ELR (cell line): ENCODE data around the gene PARD6G.
A peak's percentile ranks its signal among the peaks of the same experiment; 100 is the strongest.

Experiments used
- DNase-seq: peaks from one replicate; pipeline ENCODE4 v3.0.0-alpha.2; 2015; ENCODE audit warnings: low read depth

PARD6G gene

DNA sequence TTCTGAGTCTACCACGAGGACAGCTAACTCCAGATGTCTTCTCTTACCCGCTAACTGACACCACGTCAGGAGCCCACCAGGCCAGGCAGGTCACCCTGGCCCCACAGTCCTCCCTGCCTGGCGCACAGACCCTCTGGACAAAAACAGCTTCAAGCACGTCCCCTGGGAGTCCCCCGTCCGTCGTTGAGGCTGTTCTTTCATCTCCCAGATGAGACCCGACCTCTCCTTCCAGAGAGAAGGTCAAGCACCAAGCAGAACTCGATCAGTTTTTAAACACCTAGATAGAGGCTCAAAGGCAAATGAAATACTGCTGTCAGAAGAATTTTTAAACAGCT, 57.8 kb downstream of the PARD6G start:
- no peak for DNase-seq

DNA sequence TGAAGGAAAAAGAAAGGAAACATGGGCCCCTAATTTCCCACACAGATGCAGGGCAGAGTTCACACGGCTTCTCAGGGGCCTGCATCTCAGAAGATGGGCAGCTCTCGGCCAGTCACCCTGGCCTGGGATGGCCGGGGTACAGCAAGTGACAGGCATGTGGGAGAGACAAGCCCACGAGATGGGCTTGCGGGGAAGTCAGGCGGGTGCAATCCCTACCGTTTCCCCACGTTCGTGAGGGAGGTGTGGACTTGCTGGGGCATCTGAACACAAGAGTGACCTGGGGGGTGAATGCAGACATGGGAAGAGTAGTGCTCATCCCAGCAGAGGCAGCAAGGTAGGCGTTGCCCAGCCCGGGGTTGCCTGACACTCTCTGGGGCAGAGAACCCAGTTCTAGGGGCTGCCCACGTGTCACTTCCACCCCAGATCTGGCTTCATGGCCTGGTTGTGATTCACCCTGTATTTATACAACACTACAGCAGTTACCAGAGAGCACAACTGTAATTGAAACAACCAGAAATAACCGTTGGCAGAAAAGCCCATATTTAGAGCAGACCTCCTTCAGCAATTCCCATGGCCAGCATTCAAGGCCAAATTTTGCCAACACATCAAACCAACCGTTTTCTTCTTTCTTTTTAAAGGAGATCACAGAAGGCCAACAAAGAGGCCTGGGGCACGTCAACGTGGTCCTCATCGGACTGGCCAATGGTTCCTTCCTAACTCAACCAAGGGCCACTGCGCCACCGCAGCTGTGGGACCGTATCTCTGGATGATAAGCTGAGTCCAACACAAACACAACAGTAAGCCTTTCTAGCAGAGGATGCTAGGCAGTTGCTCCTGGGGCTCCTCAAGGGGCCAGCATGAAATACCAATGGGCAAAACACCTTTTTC, 58.4 kb downstream of the PARD6G start:
- DNase-seq = no peak

DNA sequence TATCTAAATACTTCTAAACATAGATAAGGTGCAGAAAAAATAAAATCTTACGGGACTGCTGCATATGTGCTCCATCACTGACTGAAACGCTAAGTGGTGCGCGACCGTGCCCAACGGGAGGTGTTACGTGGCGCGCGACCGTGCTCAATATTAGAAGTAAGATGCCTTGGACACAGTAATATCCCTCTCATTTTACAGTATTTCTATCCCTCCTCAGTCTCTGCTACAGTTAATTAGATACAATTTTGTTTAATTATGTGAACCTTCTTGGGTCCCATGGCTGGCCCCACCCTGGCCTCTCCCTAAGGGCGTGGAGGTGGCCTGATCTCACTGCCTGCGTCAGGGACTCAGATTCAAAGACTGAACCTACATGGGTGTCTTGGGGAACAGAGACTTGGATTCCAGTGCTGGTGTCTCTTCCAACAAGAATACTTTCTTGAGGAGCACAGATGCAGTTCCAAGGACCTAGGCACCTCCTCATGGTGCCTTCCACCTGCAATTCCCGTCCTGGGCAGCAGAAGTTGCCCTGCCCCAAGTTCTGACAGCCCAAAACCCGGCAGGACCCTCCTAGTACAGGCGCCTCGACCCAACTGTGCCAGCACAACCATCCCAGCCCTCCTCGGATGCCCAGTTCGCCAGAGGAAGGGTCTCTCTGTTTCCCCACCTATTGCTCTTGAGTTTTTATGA, 59.2 kb downstream of the PARD6G start:
- DNase-seq = no peak

DNA sequence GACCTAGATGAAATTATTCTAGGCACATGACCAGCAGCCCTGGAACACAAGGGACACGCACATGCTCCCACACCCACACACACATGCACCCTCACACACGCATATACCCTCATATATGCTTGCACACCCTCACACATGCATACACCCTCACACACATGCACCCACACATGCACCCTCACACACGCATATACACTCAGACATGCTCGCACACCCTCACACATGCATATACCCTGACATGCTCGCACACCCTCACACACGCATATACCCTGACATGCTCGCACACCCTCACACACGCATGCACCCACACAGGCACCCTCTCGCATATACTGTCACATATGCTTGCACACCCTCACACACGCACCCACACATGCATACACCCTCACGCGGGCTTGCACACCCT, 61.8 kb downstream of the PARD6G start:
- no peak for DNase-seq

DNA sequence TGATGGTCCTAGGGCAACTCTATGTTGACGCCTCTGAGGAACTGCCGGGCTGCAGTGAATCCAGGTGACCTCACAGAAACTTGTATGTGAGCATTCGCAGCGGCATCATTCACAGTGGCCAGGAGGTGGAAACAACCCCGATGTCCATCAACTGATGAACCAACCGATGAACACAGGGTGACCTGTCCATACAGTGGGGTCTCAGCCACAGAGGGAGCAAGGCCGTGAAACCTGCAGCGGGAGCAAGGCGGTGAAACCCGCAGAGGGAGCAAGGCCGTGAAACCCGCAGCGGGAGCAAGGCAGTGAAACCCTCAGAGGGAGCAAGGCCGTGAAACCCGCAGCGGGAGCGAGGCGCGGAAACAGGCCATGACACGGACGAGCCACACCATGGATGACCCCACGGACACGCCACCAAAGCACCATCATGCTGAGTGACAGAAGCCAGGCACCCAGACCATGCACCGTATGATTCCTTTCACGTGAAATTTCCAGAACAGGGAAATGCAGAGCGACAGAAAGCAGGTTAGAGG, 63.0 kb downstream of the PARD6G start:
- no peak for DNase-seq

DNA sequence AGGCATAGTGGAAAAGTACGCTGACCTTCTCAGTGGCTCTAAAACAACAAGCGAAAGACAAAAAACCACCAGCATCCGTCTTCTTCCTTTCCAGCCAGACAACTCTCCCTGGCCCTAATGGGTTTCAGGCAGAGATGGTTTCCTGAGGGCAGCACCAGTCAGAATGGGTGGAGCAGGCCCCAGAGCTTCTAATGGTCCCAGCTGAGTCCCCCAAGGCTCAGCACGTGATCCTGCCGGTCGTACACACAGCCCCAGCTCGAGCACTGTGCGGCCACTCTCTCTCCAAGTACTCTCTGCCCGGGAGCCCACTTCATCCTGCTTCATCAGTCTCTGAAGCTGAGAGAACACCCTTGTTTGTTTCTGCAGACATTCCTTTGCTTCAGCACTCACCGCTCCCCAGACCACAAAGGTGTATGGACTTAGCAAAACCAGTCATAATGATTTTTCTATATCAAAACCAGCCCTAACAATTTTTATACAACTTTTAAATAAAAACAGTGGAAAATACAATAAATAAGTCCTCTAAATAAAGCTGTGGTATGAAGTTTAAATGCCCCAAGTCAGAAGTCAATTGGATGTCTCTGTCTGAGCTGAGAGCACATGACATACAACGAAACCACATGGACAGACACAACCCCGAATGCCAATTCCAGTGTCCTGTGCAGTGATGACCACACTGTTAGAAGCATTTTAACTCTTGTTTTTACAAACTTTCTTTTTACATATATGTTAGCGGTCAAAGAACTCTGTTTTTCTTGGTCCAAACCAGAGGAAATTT, 63.9 kb downstream of the PARD6G start:
- DNase-seq = no peak

DNA sequence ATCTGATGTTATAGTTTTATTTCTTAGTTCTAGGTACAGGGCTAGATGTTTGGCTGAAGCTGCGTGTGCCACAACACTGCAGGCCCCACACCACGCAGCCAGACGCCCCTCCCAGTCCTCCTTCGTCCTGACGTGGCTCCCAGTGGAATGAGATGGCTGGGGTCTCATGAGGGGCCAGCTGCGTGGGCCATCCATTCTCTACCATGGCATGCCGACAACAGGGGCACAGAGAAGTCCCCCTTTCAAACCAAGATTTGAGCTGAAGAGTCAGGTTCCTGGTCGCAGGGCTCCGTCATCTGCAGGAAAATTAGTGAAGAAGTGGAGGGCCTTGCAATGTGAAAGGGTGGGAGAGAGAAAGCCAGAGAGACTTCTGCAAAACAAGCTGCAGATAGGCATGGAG, 64.5 kb downstream of the PARD6G start:
- DNase-seq = no peak

DNA sequence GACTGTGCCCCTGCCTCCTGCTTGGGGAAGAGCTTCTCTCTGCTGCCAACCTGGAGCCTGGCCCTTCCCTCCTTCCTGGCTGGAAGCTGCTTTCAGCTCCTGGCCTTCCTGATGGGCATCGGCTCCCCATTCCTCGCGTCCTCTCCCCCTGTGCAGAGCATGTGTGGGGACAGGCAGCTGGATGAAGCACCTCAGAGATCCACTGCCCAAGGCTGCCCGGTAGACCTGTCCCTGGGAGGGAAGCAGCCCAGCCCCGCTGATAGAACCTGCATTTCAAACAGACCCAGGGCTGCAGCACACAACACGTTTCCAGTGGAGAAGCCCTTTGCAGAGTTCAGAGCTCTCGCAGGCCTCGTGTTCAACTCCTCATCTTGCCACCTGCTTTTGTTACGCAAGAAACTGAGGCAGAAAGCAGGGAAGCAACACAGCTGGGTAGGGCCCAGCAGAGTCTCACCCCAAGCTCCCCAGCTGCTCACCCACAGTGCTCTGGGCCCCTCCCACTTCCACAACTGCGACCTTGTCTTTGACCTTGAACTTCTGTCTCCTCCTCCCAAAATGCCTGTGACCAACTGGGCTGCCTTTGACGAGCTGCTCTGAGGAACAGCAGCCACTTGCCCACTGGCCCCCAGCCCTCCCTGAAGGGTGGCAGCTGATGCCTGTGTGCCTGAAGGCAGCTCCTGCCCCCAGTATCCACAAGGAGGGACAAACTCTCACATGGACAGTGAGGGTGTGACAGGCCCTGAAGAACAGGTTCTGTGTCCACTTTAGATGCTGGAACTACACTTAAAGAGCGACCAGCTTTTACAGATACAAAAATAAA, 65.5 kb downstream of the PARD6G start:
- no peak for DNase-seq

DNA sequence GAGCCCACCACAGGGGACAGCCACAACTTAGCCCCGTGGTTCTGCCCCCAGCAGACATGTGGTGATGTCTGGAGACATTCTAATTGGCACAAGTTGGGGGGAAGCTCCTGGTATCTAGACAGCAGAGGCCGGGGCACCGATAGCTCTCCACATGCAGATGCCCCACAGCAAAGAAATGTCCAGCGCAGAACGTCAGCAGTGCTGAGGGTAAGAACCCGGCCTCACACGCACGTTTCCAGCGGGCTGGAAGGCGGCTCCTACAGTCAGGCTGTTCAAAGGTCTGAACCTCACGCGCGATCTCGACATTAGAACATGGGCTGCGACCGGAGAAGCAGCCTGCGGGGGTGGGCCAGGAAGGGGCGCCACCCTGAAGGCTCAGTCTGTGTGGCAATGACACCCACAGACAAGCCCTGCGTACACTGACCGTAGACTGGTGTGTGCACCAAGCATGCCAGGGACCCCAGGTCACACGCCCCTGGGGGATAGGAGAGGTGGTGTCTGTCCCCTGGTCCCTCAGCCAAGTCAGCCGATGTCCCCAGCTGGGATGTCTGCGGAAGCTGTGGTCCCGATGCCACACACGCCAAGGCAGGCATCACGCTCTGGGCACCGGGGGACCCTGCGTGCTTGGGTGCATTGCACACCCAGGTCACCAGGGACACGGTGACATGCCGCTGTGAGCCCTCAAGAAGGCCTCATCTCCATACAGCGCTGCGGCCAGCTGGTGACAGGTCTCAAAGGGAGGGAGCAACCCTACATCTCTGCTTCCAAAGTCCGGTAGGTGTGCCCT, 66.3 kb downstream of the PARD6G start:
- DNase-seq = no peak

DNA sequence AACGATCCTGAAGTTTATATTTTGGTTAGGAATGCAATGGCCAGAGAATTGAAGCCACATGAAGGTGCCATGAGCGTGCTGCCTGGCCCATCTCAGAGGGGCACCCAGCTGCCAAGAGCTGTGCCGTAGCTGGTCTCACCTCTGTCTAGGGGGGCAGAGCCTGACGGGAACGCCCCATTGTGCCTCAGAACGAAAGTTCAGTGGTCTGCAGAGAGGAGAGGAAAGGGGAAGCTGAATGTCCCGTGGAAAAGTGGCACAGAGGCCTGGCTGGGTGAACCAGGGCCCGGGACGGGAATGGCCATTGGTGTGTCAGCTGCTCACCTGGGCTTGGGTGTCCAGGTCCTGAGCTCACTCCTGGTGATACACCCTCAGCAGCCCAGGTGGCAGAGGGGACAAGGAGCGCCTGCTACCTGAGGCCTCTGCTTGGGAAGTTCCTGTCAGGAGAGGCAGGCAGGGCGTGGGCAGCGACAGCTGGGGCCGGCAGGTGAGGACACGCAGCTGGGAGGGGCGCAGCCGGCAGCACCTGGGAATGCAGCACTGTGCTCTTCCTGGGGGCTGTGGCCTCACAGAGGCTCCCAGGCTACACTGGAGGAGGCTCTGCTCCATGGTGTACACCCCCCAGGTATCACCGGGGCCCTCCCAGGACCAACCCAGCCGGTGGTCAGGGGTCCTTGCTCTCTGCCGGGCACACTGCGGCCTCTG, 67.3 kb downstream of the PARD6G start:
- DNase-seq = no peak

DNA sequence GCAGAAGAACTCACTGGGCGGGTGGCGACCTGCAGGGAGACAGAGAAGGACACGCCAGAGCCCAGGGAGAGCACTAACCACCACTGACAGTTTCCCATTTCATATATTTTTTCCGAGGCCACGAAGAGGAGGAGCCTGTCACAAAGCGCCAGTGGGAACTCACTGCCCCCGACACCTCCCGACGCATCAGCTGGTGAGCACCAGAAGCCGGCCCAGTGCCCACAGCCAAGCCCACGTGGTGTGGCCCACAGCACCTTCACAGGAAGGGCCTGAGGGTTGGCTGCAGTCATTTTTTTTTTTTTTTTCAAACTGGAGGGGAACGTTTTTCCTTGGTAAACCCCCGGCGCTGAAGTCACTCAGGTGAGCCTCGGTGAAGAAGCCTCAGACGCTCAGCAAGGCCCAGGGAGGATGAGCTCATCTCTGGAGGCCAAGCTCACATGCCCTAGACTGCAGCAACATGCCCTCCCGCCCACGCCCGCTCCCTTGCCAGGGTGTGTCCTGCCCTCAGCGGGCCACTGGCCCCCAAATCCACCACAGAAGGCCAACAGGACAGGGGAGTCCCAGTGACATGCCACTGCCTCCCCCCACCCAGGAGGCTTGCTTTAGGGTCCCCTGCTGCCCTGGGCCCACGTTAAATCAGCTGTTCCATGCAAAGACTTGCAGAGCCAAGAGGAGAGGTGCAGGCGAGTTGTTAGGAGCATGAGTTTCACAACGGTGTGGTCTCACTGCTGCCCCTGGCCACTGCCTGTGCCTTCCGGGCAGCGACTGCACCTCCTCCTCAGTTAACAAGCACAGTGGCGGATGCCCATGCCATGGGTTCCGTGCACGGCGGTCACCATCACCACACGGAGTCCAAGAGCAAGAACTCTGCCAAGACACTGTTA, 68.1 kb downstream of the PARD6G start:
- no peak for DNase-seq

DNA sequence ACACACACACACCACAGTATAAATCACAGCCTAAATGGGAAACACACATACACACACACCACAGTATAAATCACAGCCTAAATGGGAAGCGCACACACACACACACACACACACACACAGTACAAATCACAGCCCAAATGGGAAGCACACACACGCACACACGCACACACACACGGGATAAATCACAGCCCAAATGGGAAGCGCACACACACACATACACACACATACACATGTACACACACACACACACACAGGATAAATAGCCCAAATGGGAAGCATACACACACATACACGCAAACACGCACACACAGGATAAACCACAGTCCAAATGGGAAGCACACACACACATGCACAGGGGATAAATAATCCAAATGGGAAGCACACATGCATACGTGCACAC, 70.2 kb downstream of the PARD6G start:
- DNase-seq = no peak

DNA sequence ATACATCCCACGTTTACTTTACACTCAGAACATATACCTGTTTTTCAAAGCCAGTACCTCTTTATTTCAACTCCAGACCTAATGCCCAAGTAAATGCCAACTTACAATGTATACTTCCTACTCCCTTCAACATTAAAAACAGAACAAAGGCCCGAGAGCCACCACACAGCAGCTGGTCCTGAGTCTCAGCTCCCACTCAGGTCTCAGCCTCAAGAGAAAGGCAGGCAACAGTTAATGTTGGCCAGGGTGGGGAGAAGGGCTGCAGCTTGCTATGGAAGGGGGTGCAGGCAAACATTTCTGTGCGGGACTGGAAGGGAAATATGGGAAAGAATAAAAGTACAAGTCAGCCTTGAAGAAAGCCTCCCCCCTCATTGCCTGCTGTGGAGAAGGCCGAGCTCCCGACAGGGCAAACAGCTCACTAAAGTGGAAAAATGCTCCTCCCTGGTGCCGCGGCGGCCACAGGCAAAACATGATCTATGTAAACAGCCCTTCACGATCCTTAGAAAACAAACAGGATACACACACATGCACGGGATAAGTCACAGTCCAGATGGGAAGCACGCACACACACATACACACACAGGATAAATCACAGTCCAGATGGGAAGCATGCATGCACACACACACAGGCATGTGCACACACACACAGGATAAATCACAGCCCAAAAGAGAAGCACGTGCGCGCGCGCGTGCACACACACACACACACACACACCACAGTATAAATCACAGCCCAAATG, 70.8 kb downstream of the PARD6G start:
- no peak for DNase-seq

DNA sequence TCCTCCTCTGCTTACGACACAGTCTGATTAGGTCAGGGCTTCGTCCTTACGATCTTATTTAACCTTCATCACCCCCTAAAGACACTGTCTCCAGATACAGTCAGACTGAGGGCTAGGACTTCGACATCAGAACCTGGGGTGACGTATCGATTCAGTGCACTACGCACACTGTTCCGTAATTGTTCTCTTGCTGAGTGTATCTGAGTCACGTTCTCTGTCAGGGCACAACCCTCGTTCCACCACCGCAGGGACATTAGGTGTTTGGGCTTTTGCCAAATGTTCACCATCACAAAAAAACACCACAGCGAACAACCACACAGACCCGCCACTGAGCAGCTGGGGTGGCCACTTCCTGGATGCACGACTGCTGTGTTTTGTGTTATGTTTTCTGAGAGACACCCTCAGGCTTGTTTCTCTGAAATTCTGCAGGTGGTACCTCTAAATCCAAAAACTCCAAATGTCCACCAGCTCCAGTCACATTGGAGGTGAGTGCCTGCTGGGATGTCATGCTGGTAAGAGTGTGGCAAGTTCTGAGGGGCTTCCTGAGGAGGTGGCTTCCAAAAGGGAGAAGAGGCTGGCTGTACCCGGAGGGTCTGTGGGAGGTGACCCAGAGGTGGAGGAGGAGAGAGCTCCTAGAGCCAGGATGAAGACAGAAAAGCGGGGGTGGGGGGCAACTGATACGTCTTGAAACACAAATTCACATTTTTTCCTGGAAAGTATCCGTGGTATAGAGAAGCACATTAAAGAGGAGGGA, 71.7 kb downstream of the PARD6G start:
- DNase-seq = no peak

DNA sequence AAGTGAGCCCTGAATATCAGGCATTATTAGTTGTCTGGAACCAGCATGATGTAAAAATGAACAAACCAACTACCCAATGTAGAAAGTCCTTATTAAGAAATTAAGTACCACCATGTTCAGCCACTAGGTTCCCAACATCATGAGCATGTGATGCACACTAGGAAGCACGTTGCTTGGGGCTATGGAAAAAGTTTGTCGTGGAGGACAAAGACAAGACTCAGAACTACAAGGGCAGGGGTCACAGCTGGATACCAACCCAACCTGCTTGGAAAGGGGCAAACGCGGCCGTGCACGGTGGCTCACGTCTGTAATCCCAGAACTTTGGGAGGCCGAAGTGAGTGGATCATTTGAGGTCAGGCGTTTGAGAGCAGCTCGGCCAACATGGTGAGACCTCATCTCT, 74.3 kb downstream of the PARD6G start:
- no peak for DNase-seq

DNA sequence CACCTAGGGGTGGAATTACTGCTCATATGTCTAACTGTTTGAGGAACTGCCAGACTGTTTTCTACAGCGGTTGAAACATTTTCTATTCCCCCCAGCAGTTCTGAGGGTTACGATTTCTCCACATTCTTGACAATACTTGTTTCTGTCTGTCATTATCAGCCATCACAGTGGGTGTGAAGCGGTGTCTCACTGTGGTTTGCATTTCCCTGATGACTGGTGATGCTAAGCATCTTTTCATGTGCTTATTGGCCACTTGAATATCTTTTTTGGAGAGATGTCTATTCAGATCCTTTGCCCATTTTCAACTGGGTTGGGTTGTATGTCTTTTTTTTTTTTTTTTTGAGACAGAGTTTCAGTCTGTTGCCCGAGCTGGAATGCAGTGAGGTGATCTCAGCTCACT, 75.3 kb downstream of the PARD6G start:
- no peak for DNase-seq

DNA sequence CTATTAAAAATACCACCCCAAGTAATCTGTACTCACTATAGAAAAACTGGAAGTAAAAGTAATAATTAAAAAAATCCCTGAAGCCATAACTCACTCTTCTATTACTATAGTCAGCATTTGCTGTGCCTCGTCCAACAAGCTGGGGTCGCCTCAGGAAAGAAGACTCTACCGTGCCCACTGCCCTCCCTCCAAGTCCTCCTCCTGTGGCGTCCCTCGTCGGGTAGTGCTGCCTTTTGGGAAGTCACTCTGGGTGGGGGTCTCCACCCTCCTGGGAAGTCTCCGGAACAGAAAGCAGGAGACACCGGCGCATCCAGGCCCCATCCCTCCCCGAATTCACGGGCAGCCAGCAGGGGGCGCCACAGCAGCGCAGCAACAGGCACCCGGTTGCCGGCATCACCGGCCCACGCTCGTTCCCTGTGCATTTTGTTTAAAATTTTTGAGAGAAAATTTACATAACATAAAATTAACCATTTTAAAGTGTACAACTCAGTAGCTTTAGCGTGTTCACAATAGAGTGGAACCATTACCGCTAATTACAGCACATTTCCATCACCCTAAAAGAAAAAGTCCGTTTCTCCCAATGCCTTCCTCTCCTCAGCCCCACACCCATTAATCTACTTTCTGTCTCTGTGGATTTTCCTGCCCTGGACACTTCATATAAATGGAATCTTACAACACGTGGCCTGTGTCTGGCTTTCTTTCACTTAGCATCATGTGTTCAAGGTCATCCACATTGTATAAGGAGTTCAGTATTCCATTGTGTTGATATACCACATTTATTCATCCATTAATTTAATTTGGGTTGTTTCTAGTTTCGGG, 76.1 kb downstream of the PARD6G start:
- DNase-seq = peak; percentile 29
